Stimulated activated naive B cell treated with anti-CD40 and anti-IgM and Interleukin-4, amounts not matched to agents 10 μg/mL and 1 μg/mL and 100 μg/mL, for 72 hours (primary cell): ENCODE results near the gene KLHL3.

Experiments
- ATAC-seq, 2 donors: fragments of 150-1000 bp; cut with Tn5 transposase; replicated peaks; 2 replicates each; pipeline ENCODE4 v1.10.0; 2021; ENCODE audit warnings: moderate library complexity in 1 of 2
- DNase-seq: peaks from one replicate; pipeline ENCODE4 v3.0.0; 2021
- H3K27ac Mint-ChIP-seq: one replicate; pipeline ENCODE4 v1.8.0; 2022; ENCODE audit warnings: mild to moderate bottlenecking, mixed read lengths
- H3K27me3 Mint-ChIP-seq, 2 donors: one replicate each; pipeline ENCODE4 v1.8.0; 2022; ENCODE audit warnings: mixed read lengths in 2 of 2
- H3K36me3 Mint-ChIP-seq, 2 donors: one replicate each; pipeline ENCODE4 v1.8.0; 2022; ENCODE audit warnings: mixed read lengths in 2 of 2, mild to moderate bottlenecking in 1 of 2
- H3K4me1 Mint-ChIP-seq, 2 donors: one replicate each; pipeline ENCODE4 v1.8.0; 2022; ENCODE audit warnings: mixed read lengths in 2 of 2, mild to moderate bottlenecking in 1 of 2
- H3K4me3 Mint-ChIP-seq, 2 donors: one replicate each; pipeline ENCODE4 v1.8.0; 2022; ENCODE audit warnings: mild to moderate bottlenecking in 2 of 2, mixed read lengths in 2 of 2, moderate library complexity in 1 of 2
- H3K9me3 Mint-ChIP-seq, 2 donors: one replicate each; pipeline ENCODE4 v1.8.0; 2022; ENCODE audit warnings: mixed read lengths in 2 of 2, mild to moderate bottlenecking in 1 of 2

The KLHL3 gene

GRCh38 chr5:137688210-137688840 is 47.6 kb downstream of the KLHL3 start:
- peaks cover 0 to 7% of the 10 kb centered on the region in 2 donors for H3K4me1 Mint-ChIP-seq
- H3K27ac Mint-ChIP-seq, result no peak overlapping the region
- H3K9me3 Mint-ChIP-seq, result peaks cover 0 to 3% of the 10 kb centered on the region in 2 donors
- DNase-seq (no peak), ATAC-seq (no peak)
- no peaks in the 10 kb centered on the region for H3K27me3 Mint-ChIP-seq
- H3K4me3 Mint-ChIP-seq, result no peak overlapping the region
- H3K36me3 Mint-ChIP-seq, result peaks cover 14 to 37% of the 10 kb centered on the region in 2 donors

- Mint-ChIP-seq H3K27me3 (no peaks in the 10 kb centered on the region), H3K36me3 (peaks cover 6 to 27% of the 10 kb centered on the region in 2 donors), H3K4me3 (no peak overlapping the region), H3K27ac (no peak overlapping the region), H3K4me1 (peaks cover 0 to 4% of the 10 kb centered on the region in 2 donors), H3K9me3 (peaks cover 0 to 3% of the 10 kb centered on the region in 2 donors)
- no peak for ATAC-seq
- no peak for DNase-seq
These were observed 51.1 kb downstream of the KLHL3 start for GRCh38 chr5:137684761-137685160.

DNA sequence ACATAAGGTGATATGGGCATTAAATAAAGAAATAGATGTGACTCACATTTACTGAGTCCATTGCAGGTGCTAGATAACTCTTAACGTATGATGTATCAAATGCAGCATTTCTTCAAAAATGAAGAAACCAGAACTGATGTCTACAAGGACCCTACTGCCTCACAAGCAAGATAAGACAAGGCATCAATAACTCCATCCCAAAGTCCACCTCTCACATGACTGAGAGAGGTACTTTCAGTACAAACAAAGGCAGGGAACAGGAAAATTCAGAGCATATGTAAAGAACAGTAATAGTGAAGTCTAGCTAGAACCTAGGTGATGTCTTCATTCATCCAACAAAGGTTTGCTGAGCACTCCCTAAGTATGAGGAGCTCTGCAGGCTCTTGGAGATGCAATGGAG is 54.7 kb downstream of the KLHL3 start:
- Mint-ChIP-seq H3K9me3 (no peaks in the 10 kb centered on the region), H3K27ac (no peak overlapping the region), H3K27me3 (no peaks in the 10 kb centered on the region), H3K4me1 (peaks cover 0 to 4% of the 10 kb centered on the region in 2 donors), H3K36me3 (peaks cover 6 to 24% of the 10 kb centered on the region in 2 donors), H3K4me3 (no peak overlapping the region)
- DNase-seq (no peak), ATAC-seq (no peak)

DNA sequence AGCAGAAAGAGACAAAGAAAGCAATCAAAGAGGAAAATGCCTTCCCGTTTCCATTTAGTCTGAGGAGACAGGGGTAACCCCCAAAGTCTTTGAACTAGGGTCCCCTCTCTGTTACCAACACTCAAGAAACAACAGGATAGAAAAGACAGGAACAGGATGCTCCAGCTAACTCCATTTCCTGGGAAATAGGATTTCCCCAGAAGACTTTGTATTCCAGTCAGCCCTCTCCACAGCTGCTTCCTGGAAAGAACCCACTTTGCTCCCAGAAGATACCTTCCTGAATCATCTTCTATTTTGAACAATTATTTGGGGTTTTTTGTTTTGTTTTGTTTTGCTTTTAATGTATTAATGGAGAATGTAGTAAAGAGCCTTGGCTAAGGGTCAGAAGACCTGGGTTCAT is 56.0 kb downstream of the KLHL3 start:
- peaks cover 0 to 4% of the 10 kb centered on the region in 2 donors for H3K4me1 Mint-ChIP-seq
- no peak overlapping the region for H3K4me3 Mint-ChIP-seq
- no peaks in the 10 kb centered on the region for H3K9me3 Mint-ChIP-seq
- no peak overlapping the region for H3K27ac Mint-ChIP-seq
- DNase-seq (no peak), ATAC-seq (no peak)
- no peaks in the 10 kb centered on the region for H3K27me3 Mint-ChIP-seq
- peaks cover 6 to 25% of the 10 kb centered on the region in 2 donors for H3K36me3 Mint-ChIP-seq

- peaks cover 0 to 4% of the 10 kb centered on the region in 2 donors for H3K4me1 Mint-ChIP-seq
- ATAC-seq (no peak), DNase-seq (no peak)
- H3K9me3 Mint-ChIP-seq, result no peaks in the 10 kb centered on the region
- peaks cover 6 to 20% of the 10 kb centered on the region in 2 donors for H3K36me3 Mint-ChIP-seq
- H3K4me3 Mint-ChIP-seq, result no peak overlapping the region
- no peaks in the 10 kb centered on the region for H3K27me3 Mint-ChIP-seq
- H3K27ac Mint-ChIP-seq, result no peak overlapping the region
These were observed 56.7 kb downstream of the KLHL3 start for GRCh38 chr5:137679195-137679594.

GRCh38 chr5:137672881-137673280 is 63.0 kb downstream of the KLHL3 start:
- Mint-ChIP-seq H3K27me3 (no peaks in the 10 kb centered on the region), H3K27ac (no peak overlapping the region), H3K4me3 (no peak overlapping the region), H3K36me3 (peaks cover 7 to 19% of the 10 kb centered on the region in 2 donors), H3K9me3 (no peaks in the 10 kb centered on the region), H3K4me1 (no peaks in the 10 kb centered on the region)
- no peak for ATAC-seq
- no peak for DNase-seq

DNA sequence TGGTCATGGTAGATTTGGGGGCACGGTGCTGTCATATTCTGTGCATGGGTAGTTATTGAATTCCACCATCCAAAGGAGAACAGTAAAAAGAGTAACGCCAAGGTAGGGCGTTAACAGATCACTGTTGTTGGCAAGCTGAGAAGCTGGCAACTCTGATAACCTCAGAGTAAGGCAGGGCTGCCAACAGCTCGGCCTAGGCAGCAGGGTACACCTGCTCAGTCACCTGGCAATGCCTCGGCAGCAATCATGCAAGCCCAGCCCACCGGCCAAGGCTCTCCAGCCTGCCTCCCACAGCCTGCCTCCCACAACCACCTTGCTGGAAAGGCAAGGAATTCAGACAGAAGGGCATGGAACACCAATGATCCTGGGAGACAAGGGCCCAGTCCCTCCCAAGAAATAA is 63.9 kb downstream of the KLHL3 start:
- DNase-seq (no peak), ATAC-seq (no peak)
- H3K27ac Mint-ChIP-seq, result no peak overlapping the region
- peaks cover 3 to 15% of the 10 kb centered on the region in 2 donors for H3K36me3 Mint-ChIP-seq
- no peaks in the 10 kb centered on the region for H3K27me3 Mint-ChIP-seq
- H3K4me3 Mint-ChIP-seq, result no peak overlapping the region
- H3K9me3 Mint-ChIP-seq, result no peaks in the 10 kb centered on the region
- H3K4me1 Mint-ChIP-seq, result peaks cover 0 to 5% of the 10 kb centered on the region in 2 donors

DNA sequence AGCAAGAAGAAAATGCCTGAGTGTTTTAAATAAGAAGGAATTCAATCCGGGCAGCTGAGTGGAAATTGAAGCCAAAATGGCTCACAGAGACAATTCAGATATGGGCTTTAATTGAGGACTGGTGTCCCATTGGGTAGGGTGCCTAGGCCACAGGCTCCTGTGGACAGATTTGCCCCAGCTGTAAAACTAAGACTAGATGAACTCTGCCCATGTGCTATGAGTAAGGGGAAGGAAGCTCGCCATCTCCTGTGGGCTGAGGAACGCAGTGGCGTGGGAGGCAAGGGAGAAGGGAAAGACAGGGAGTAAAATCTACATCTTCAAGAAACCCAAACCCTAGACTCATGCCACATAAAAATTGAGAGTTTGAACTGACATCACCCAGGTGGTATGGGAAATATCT is 66.1 kb downstream of the KLHL3 start:
- H3K27me3 Mint-ChIP-seq, result no peaks in the 10 kb centered on the region
- H3K4me1 Mint-ChIP-seq, result peaks cover 7 to 24% of the 10 kb centered on the region in 2 donors
- ATAC-seq, result no peak
- H3K27ac Mint-ChIP-seq, result no peak overlapping the region
- H3K9me3 Mint-ChIP-seq, result no peaks in the 10 kb centered on the region
- H3K4me3 Mint-ChIP-seq, result no peak overlapping the region
- peaks cover 3 to 4% of the 10 kb centered on the region in 2 donors for H3K36me3 Mint-ChIP-seq
- no peak for DNase-seq

GRCh38 chr5:137668637-137669036 is 67.3 kb downstream of the KLHL3 start:
- H3K27me3 Mint-ChIP-seq, result no peaks in the 10 kb centered on the region
- no peak for ATAC-seq

DNA sequence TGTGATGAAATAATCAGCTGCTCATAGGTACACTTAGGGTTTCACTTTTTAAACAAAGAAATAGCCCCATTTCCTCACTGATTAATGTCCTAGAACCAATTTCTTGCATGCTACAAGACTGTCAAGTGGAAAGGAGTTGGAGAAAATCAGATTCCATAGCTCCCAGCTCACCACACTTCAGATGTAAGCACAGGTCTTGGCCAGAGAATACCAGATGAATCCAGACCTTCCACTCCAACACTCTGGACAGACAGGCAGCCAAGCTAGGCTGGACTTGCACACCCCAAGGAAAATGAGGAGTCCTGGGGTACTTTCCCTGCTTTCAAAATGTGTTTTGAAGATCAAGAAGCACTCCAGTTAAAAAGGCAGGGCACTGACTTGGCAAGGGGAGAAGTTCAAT is 68.5 kb downstream of the KLHL3 start:
- Mint-ChIP-seq H3K27ac (no peak overlapping the region), H3K4me3 (no peak overlapping the region), H3K27me3 (no peaks in the 10 kb centered on the region), H3K36me3 (peaks cover 0 to 4% of the 10 kb centered on the region in 2 donors), H3K9me3 (no peaks in the 10 kb centered on the region), H3K4me1 (peaks cover 7 to 24% of the 10 kb centered on the region in 2 donors)
- ATAC-seq (no peak), DNase-seq (no peak)

More at GRCh38 chr5:137668637-137669036, 67.3 kb downstream of the KLHL3 start:
- Mint-ChIP-seq H3K4me1 (peaks cover 7 to 24% of the 10 kb centered on the region in 2 donors), H3K9me3 (no peaks in the 10 kb centered on the region), H3K36me3 (peaks cover 3 to 4% of the 10 kb centered on the region in 2 donors), H3K4me3 (no peak overlapping the region), H3K27ac (no peak overlapping the region)
- DNase-seq, result no peak

DNA sequence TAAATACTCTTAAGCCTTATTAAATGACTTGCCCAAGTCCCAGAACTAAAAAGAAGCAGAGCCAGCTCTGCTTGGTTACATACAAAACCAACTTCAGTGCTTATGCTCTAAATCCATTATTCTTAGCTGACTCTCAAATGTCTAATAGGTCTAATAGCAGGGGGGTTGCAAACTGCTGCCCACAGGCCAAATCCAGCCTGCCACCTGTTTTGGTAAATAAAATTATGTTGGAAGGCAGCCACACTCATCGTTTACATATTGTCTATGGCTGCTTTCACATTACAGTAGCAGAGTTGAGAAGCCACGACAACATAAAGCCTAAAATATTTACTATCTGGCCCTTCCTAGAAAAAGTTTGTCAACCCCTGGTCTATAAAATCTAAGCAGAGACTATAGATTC is 69.0 kb downstream of the KLHL3 start:
- Mint-ChIP-seq H3K36me3 (peaks cover 0 to 4% of the 10 kb centered on the region in 2 donors), H3K27me3 (no peaks in the 10 kb centered on the region), H3K4me1 (peaks cover 7 to 24% of the 10 kb centered on the region in 2 donors), H3K27ac (peak overlapping the region; percentile 70), H3K4me3 (peak overlapping the region in 1 of 2 donors; percentile 63), H3K9me3 (no peaks in the 10 kb centered on the region)
- no peak for ATAC-seq
- DNase-seq, result no peak

- Mint-ChIP-seq H3K4me3 (peak overlapping the region in 1 of 2 donors; percentile 63), H3K27ac (peak overlapping the region; percentile 70), H3K4me1 (peaks cover 7 to 24% of the 10 kb centered on the region in 2 donors), H3K36me3 (peaks cover 0 to 4% of the 10 kb centered on the region in 2 donors), H3K9me3 (no peaks in the 10 kb centered on the region), H3K27me3 (no peaks in the 10 kb centered on the region)
- DNase-seq, result no peak
- ATAC-seq, result peak; percentile 78 to 81
These were observed 69.4 kb downstream of the KLHL3 start for GRCh38 chr5:137666461-137666850.

GRCh38 chr5:137665678-137666460 is 70.0 kb downstream of the KLHL3 start:
- H3K36me3 Mint-ChIP-seq, result peaks cover 0 to under 1% of the 10 kb centered on the region in 2 donors
- ATAC-seq (peak; percentile 100), DNase-seq (peak; percentile 32)
- no peaks in the 10 kb centered on the region for H3K9me3 Mint-ChIP-seq
- peaks cover 7 to 24% of the 10 kb centered on the region in 2 donors for H3K4me1 Mint-ChIP-seq
- peak overlapping the region; percentile 70 for H3K27ac Mint-ChIP-seq
- H3K27me3 Mint-ChIP-seq, result no peaks in the 10 kb centered on the region
- H3K4me3 Mint-ChIP-seq, result peak overlapping the region in 1 of 2 donors; percentile 63

DNA sequence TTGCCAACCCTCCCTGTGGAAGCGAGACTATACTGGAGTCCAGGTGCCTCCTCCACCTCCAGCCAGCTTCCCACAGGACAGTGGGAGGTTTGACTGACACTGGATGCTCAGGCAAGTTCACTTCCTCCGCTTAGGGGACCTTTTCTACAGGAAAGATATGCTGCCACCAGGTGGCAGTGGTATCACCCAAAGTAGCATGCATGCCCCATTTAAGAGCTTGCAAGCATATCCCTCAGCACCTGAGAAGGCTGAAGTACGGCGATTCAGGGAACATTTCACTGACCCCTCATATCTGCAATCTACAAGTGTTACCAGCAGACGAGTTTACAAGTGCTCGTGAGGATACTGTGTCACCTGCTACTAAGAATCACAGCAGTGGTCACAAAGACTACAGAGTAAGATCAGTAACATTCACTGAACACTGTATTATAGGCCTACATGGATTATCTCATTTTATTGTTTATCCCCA is 75.5 kb downstream of the KLHL3 start:
- Mint-ChIP-seq H3K9me3 (no peaks in the 10 kb centered on the region), H3K27me3 (no peaks in the 10 kb centered on the region), H3K4me3 (no peak overlapping the region), H3K36me3 (no peaks in the 10 kb centered on the region), H3K27ac (no peak overlapping the region), H3K4me1 (peaks cover 0 to 3% of the 10 kb centered on the region in 2 donors)
- peak; percentile 93 to 95 for ATAC-seq
- peak; percentile 46 for DNase-seq

DNA sequence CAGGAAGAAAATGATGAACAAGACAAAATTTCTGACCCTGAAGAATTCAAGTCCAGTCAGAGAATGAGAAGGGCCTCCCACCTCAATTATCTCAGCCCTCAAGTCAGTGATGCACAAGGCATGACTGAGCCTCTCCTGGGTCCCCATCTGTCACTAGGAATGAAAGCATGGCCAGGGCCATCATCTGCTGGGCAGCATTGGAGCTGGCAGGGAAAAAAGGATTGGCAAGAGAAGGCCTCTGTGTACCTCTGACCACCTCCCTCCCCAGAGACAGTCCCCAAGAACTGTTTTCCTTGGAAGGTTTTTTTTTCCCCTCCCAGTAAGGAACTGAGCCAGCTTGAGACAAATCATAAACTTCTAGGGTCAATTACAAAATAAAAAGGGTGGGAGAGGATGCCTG is 76.7 kb downstream of the KLHL3 start:
- Mint-ChIP-seq H3K4me3 (no peak overlapping the region), H3K27ac (no peak overlapping the region), H3K9me3 (no peaks in the 10 kb centered on the region), H3K36me3 (no peaks in the 10 kb centered on the region), H3K27me3 (no peaks in the 10 kb centered on the region), H3K4me1 (no peaks in the 10 kb centered on the region)
- DNase-seq, result no peak
- ATAC-seq, result no peak
